Esophagus muscularis mucosa (tissue), 4 donors: ENCODE results near the gene NODAL. TPM values are rescaled to one million over a fixed set of nuclear protein-coding genes. Genes with fewer than 3 reads are reported as not detected.
A peak's percentile ranks its signal among the peaks of the same experiment; 100 is the strongest.

Source experiments
- DNase-seq: peaks from one replicate; pipeline ENCODE4 v3.0.0-alpha.2; 2017; ENCODE audit errors: extremely low spot score
- H3K27ac ChIP-seq, 4 donors: fragments of 200-600 bp; sonication (generic); replicated peaks in 1 of 4; 1 replicate in 3 of 4; 2 replicates in 1 of 4; pipeline ENCODE4 v1.5.1; 2016 to 2019; ENCODE audit warnings: mild to moderate bottlenecking in 1 of 4
- H3K27me3 ChIP-seq, 4 donors: fragments of 200-600 bp; sonication (generic); one replicate each; pipeline versions ENCODE4 v1.5.1 to v1.6.0; 2016 to 2019
- H3K36me3 ChIP-seq, 4 donors: fragments of 200-600 bp; sonication (generic); one replicate each; pipeline ENCODE4 v1.5.1; 2016 to 2019
- H3K4me1 ChIP-seq, 4 donors: fragments of 200-600 bp; sonication (generic); one replicate each; pipeline ENCODE4 v1.5.1; 2016 to 2019
- H3K4me3 ChIP-seq, 4 donors: fragments of 200-600 bp; sonication (generic); 1 replicate in 2 of 4; 2 replicates in 2 of 4; pipeline ENCODE4 v1.5.1; 2016 to 2019; ENCODE audit warnings: mild to moderate bottlenecking in 4 of 4, moderate library complexity in 1 of 4
- H3K9me3 ChIP-seq, 4 donors: fragments of 200-600 bp; sonication (generic); 1 replicate in 3 of 4; 2 replicates in 1 of 4; pipeline ENCODE4 v1.5.1; 2016 to 2019
- EP300 ChIP-seq: sonication (generic); formaldehyde crosslinking; IDR thresholded peaks from one replicate; pipeline ENCODE4 v1.6.1; 2017; ENCODE audit warnings: antibody characterized with exemption
- POLR2A ChIP-seq: fragments of 450-650 bp; IDR thresholded peaks from one replicate; pipeline ENCODE4 v1.6.1; 2017; ENCODE audit warnings: antibody characterized with exemption, moderate library complexity, mild to moderate bottlenecking, low read depth
- POLR2AphosphoS5 ChIP-seq, 2 donors: sonication (generic); formaldehyde crosslinking; IDR thresholded peaks; one replicate each; pipeline ENCODE4 v1.6.1; 2017; ENCODE audit warnings: antibody characterized with exemption in 2 of 2
- WGBS: methylation state at CpG from one replicate; pipeline ENCODE4 v1.1.5; 2018; 5-methylcytosine and 5-hydroxymethylcytosine counted together
- intact Hi-C: fragments of 100-400 bp; cut with DNase I; formaldehyde crosslinking; loops from one replicate; pipeline ENCODE4 v1.15.1; 2023
- total RNA-seq, 4 donors: library from RNA; depleted of rRNA; stranded (reverse); fragments of >200 nt; gene quantifications; one replicate each; pipeline versions ENCODE4 v1.1.0 to v1.2.1, GENCODE V29; 2016
- TF ChIP-seq, protein P1 (sequence below), 3 experiments: fragments of 200-600 bp in 2 of 3; fragments of 450-650 bp in 1 of 3; sonication (generic) in 2 of 3; IDR thresholded peaks; one replicate each; pipeline ENCODE4 v1.5.1; 2017 to 2019; ENCODE audit warnings: antibody characterized with exemption in 3 of 3, mild to moderate bottlenecking in 2 of 3, moderate library complexity in 1 of 3

NODAL gene
- total RNA-seq, 4 donors from 2014 or later: not detected

GRCh38 chr10:70409772-70410171, 31.7 kb downstream of the NODAL start:
- Histone ChIP-seq H3K27ac (peak overlapping the region; percentile 55 to 96 (median 76)), H3K9me3 (no peaks in the 10 kb centered on the region), H3K27me3 (no peaks in the 10 kb centered on the region), H3K4me3 (no peak overlapping the region), H3K36me3 (peaks cover 0 to 3% (median 0%) of the 10 kb centered on the region in 4 donors), H3K4me1 (peaks cover 53 to 82% (median 78%) of the 10 kb centered on the region in 4 donors)
- TF ChIP-seq, protein P1, sequence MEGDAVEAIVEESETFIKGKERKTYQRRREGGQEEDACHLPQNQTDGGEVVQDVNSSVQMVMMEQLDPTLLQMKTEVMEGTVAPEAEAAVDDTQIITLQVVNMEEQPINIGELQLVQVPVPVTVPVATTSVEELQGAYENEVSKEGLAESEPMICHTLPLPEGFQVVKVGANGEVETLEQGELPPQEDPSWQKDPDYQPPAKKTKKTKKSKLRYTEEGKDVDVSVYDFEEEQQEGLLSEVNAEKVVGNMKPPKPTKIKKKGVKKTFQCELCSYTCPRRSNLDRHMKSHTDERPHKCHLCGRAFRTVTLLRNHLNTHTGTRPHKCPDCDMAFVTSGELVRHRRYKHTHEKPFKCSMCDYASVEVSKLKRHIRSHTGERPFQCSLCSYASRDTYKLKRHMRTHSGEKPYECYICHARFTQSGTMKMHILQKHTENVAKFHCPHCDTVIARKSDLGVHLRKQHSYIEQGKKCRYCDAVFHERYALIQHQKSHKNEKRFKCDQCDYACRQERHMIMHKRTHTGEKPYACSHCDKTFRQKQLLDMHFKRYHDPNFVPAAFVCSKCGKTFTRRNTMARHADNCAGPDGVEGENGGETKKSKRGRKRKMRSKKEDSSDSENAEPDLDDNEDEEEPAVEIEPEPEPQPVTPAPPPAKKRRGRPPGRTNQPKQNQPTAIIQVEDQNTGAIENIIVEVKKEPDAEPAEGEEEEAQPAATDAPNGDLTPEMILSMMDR (IDR thresholded peaks at IDR 0.05): no peak
- intact Hi-C loops: no loop called here
- DNase-seq: no peak
- 98% methylated on average over 3 of the region's 3 CpGs for WGBS

DNA sequence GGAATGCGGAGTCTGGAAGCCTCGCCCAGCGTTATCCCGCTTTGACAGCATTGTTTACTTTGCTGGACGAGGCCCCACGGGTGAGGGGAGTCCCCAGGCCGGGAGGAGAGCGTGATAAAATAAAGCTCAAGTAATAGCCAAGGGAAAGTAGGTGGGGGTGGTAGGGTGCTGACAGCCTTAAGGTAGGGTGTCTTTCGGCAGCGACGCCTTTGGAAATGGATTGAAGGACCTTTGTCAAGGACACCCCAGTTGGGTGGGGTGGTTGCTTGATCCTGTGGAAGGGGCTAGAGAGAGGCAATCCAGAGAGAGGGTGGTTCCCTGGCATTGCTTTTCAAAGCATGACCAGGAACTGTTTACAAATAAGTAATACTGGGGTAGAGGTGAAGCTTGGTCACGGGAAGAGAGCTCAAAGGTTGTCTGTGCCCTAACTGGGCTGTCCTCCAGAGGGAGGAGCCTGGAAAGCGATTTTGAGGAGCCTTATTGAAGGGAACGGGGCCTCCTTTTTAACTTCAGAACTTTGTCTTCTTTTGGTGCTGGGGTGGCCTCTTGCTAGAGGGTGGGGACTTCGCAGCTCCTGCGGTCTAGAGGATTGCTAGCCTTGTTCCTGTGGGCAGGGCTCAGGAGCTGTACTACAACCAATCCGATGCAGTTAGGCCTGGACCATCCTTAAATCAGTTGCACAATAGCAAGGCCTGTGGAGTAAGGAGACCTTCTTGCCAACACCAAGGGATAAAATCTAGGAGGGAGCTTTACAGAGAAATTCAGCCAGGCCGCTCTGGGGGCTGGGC, 36.2 kb downstream of the NODAL start:
- H3K9me3 ChIP-seq: no peaks in the 10 kb centered on the region
- H3K36me3 ChIP-seq: no peaks in the 10 kb centered on the region
- H3K4me1 ChIP-seq: peaks cover 33 to 52% (median 52%) of the 10 kb centered on the region in 4 donors
- no peaks in the 10 kb centered on the region for H3K27me3 ChIP-seq
- H3K27ac ChIP-seq: peak overlapping the region; percentile 96 to 99 (median 98)
- peak; percentile 96 for DNase-seq
- TF ChIP-seq, protein P1 (IDR thresholded peaks at IDR 0.05): no peak
- TF ChIP-seq POLR2A: peak; percentile 51
- peak; percentile 95 to 96 for TF ChIP-seq POLR2AphosphoS5 (IDR thresholded peaks at IDR 0.05)
- peak overlapping the region; percentile 74 to 92 (median 82) for H3K4me3 ChIP-seq
- intact Hi-C loops: no loop called here
- under 1% methylated on average over 18 of the region's 18 CpGs for WGBS

- Histone ChIP-seq H3K36me3 (no peaks in the 10 kb centered on the region), H3K27me3 (no peaks in the 10 kb centered on the region), H3K27ac (peak overlapping the region; percentile 96 to 99 (median 98)), H3K4me1 (peaks cover 28 to 47% (median 46%) of the 10 kb centered on the region in 4 donors), H3K9me3 (no peaks in the 10 kb centered on the region), H3K4me3 (peak overlapping the region; percentile 74 to 92 (median 82))
- 0% methylated on average over 7 of the region's 11 CpGs for WGBS
- TF ChIP-seq, protein P1 (IDR thresholded peaks at IDR 0.05): no peak
- TF ChIP-seq EP300 (no peak), POLR2A (no peak), POLR2AphosphoS5 (IDR thresholded peaks at IDR 0.05) (no peak)
- DNase-seq: no peak
- intact Hi-C loops: no loop called here
Observed at GRCh38 chr10:70404787-70405036, 36.8 kb downstream of the NODAL start.

DNA sequence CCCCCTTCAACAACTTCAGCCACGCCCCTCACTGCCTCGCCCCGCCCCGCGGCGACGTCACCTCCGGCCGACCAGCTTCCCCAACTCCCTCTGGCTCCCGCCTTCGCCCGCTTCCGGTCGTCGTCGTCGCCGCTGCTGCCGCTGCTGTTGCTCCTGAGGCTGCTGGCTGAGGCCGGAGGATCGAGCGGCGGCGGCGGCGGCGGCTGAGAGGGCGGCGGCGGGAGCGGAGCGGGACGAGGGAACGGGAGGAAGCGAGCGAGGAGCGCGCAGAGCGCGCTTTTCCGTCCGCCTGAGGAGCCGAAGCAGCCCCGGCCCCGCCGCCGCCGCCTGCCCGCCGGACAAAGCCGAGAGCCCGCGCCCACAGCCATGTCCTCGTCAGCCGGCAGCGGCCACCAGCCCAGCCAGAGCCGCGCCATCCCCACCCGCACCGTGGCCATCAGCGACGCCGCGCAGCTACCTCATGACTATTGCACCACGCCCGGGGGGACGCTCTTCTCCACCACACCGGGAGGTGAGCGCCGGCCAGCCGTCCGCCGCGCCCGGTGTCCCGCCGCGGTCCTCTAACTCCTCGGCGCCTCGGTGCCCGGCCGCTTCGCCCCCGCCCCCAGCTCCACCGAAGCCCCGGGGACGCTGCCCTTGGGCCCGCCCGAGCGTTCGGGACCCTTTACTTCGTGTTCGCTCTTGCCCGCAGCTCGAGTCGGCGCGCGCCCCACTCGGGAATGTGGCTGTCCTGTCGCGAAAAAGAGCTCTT, 37.3 kb downstream of the NODAL start, which contains the start of gene EIF4EBP2:
TSS of gene EIF4EBP2 (plus strand) at position 110 of the 751 bp plus-strand sequence. CDS start at position 367, 257 bp downstream.
- no peaks in the 10 kb centered on the region for H3K36me3 ChIP-seq
- H3K27ac ChIP-seq: peak within 1 kb of the TSS; percentile 96 to 99 (median 98)
- peak; percentile 100 for DNase-seq
- peaks cover 24 to 42% (median 41%) of the 10 kb centered on the region in 4 donors for H3K4me1 ChIP-seq
- under 1% methylated on average over 58 of the region's 103 CpGs for WGBS
- TF ChIP-seq POLR2A: peak; percentile 98
- TF ChIP-seq, protein P1 (IDR thresholded peaks at IDR 0.05): no peak
- no peak for TF ChIP-seq EP300
- TF ChIP-seq POLR2AphosphoS5 (IDR thresholded peaks at IDR 0.05): peak; percentile 99 to 100
- no peaks in the 10 kb centered on the region for H3K9me3 ChIP-seq
- H3K4me3 ChIP-seq: peak within 1 kb of the TSS; percentile 74 to 92 (median 82)
- intact Hi-C loops: no loop called here
- H3K27me3 ChIP-seq: no peaks in the 10 kb centered on the region
